Measurements from ENCODE around the gene FAXDC2.

The FAXDC2 gene

GRCh38 chr5:154850255-154851062 lies at the start of gene FAXDC2:
FAXDC2 (minus strand) TSS chr5:154850603; CDS start chr5:154838178, 12,425 bp downstream.
- H3K36me3 Mint-ChIP-seq, result no peaks in the 10 kb centered on the region
- peaks cover 7% of the 10 kb centered on the region for H3K4me1 Mint-ChIP-seq
- H3K4me3 Mint-ChIP-seq, result no peak within 1 kb of the TSS
- H3K27ac Mint-ChIP-seq, result no peak within 1 kb of the TSS
- CTCF ChIA-PET, result interaction anchor here (0.7 kb wide), 1 partner anchor 203 kb away, joined by 3 read pairs; no protein-coding TSS in a partner anchor
- H3K9me3 Mint-ChIP-seq, result no peaks in the 10 kb centered on the region
- H3K27me3 Mint-ChIP-seq, result no peaks in the 10 kb centered on the region
- no peak for DNase-seq

GRCh38 chr5:154900066-154900465 lies 49.7 kb upstream of the FAXDC2 start:
- Mint-ChIP-seq H3K27ac (no peak overlapping the region), H3K4me1 (no peaks in the 10 kb centered on the region), H3K9me3 (no peaks in the 10 kb centered on the region), H3K36me3 (peaks cover 55% of the 10 kb centered on the region), H3K27me3 (no peaks in the 10 kb centered on the region), H3K4me3 (no peak overlapping the region)
- CTCF ChIA-PET, result no interaction called here
- DNase-seq, result no peak

GRCh38 chr5:154899151-154899816 lies 48.9 kb upstream of the FAXDC2 start:
- H3K9me3 Mint-ChIP-seq, result no peaks in the 10 kb centered on the region
- H3K27me3 Mint-ChIP-seq, result no peaks in the 10 kb centered on the region
- DNase-seq, result no peak
- no peaks in the 10 kb centered on the region for H3K4me1 Mint-ChIP-seq
- no peak overlapping the region for H3K4me3 Mint-ChIP-seq
- peaks cover 51% of the 10 kb centered on the region for H3K36me3 Mint-ChIP-seq
- CTCF ChIA-PET, result no interaction called here
- H3K27ac Mint-ChIP-seq, result peak overlapping the region; percentile 55

GRCh38 chr5:154898210-154898609 lies 47.8 kb upstream of the FAXDC2 start:
- Mint-ChIP-seq H3K27me3 (no peaks in the 10 kb centered on the region), H3K36me3 (peaks cover 52% of the 10 kb centered on the region), H3K4me1 (peaks cover 3% of the 10 kb centered on the region), H3K27ac (no peak overlapping the region), H3K4me3 (no peak overlapping the region), H3K9me3 (no peaks in the 10 kb centered on the region)
- CTCF ChIA-PET, result no interaction called here
- DNase-seq, result no peak

GRCh38 chr5:154896562-154897165 lies 46.3 kb upstream of the FAXDC2 start:
- Mint-ChIP-seq H3K4me1 (peaks cover 6% of the 10 kb centered on the region), H3K4me3 (no peak overlapping the region), H3K27me3 (no peaks in the 10 kb centered on the region), H3K36me3 (peaks cover 50% of the 10 kb centered on the region), H3K27ac (no peak overlapping the region), H3K9me3 (no peaks in the 10 kb centered on the region)
- CTCF ChIA-PET, result no interaction called here
- DNase-seq, result no peak

- no peak overlapping the region for H3K27ac Mint-ChIP-seq
- H3K36me3 Mint-ChIP-seq, result peaks cover 56% of the 10 kb centered on the region
- CTCF ChIA-PET, result no interaction called here
- peaks cover 6% of the 10 kb centered on the region for H3K4me1 Mint-ChIP-seq
- H3K9me3 Mint-ChIP-seq, result no peaks in the 10 kb centered on the region
- no peak overlapping the region for H3K4me3 Mint-ChIP-seq
- no peak for DNase-seq
- H3K27me3 Mint-ChIP-seq, result no peaks in the 10 kb centered on the region
Observed at GRCh38 chr5:154895606-154896561, 45.5 kb upstream of the FAXDC2 start.

GRCh38 chr5:154893381-154893780 lies 43.0 kb upstream of the FAXDC2 start:
- Mint-ChIP-seq H3K27ac (peak overlapping the region; percentile 17), H3K4me1 (peaks cover 6% of the 10 kb centered on the region), H3K27me3 (no peaks in the 10 kb centered on the region), H3K36me3 (peaks cover 61% of the 10 kb centered on the region), H3K4me3 (no peak overlapping the region), H3K9me3 (no peaks in the 10 kb centered on the region)
- no peak for DNase-seq
- CTCF ChIA-PET, result interaction anchor here (0.6 kb wide), 1 partner anchor 155 kb away, joined by 4 read pairs; no protein-coding TSS in a partner anchor

GRCh38 chr5:154892369-154892771 lies 42.0 kb upstream of the FAXDC2 start:
- no peak overlapping the region for H3K4me3 Mint-ChIP-seq
- H3K36me3 Mint-ChIP-seq, result peaks cover 63% of the 10 kb centered on the region
- CTCF ChIA-PET, result no interaction called here
- peaks cover 6% of the 10 kb centered on the region for H3K4me1 Mint-ChIP-seq
- no peaks in the 10 kb centered on the region for H3K27me3 Mint-ChIP-seq
- H3K27ac Mint-ChIP-seq, result no peak overlapping the region
- H3K9me3 Mint-ChIP-seq, result no peaks in the 10 kb centered on the region
- DNase-seq, result no peak

- no peaks in the 10 kb centered on the region for H3K27me3 Mint-ChIP-seq
- no peak for DNase-seq
- H3K4me3 Mint-ChIP-seq, result no peak overlapping the region
- H3K27ac Mint-ChIP-seq, result no peak overlapping the region
- H3K36me3 Mint-ChIP-seq, result peaks cover 78% of the 10 kb centered on the region
- H3K4me1 Mint-ChIP-seq, result no peaks in the 10 kb centered on the region
- H3K9me3 Mint-ChIP-seq, result peaks cover 22% of the 10 kb centered on the region
- CTCF ChIA-PET, result no interaction called here
Observed at GRCh38 chr5:154885439-154885838, 35.0 kb upstream of the FAXDC2 start.

GRCh38 chr5:154884424-154884823 lies 34.0 kb upstream of the FAXDC2 start:
- H3K9me3 Mint-ChIP-seq, result peaks cover 30% of the 10 kb centered on the region
- CTCF ChIA-PET, result no interaction called here
- H3K36me3 Mint-ChIP-seq, result peaks cover 81% of the 10 kb centered on the region
- H3K4me3 Mint-ChIP-seq, result no peak overlapping the region
- no peaks in the 10 kb centered on the region for H3K27me3 Mint-ChIP-seq
- H3K4me1 Mint-ChIP-seq, result no peaks in the 10 kb centered on the region
- DNase-seq, result no peak
- no peak overlapping the region for H3K27ac Mint-ChIP-seq

GRCh38 chr5:154881986-154882385 lies 31.6 kb upstream of the FAXDC2 start:
- H3K27ac Mint-ChIP-seq, result no peak overlapping the region
- H3K4me3 Mint-ChIP-seq, result no peak overlapping the region
- H3K36me3 Mint-ChIP-seq, result peaks cover 79% of the 10 kb centered on the region
- CTCF ChIA-PET, result no interaction called here
- no peaks in the 10 kb centered on the region for H3K27me3 Mint-ChIP-seq
- peaks cover 45% of the 10 kb centered on the region for H3K9me3 Mint-ChIP-seq
- DNase-seq, result no peak
- H3K4me1 Mint-ChIP-seq, result no peaks in the 10 kb centered on the region

- DNase-seq, result no peak
- H3K4me3 Mint-ChIP-seq, result no peak overlapping the region
- H3K27ac Mint-ChIP-seq, result no peak overlapping the region
- peaks cover 76% of the 10 kb centered on the region for H3K36me3 Mint-ChIP-seq
- peaks cover 30% of the 10 kb centered on the region for H3K9me3 Mint-ChIP-seq
- no peaks in the 10 kb centered on the region for H3K27me3 Mint-ChIP-seq
- CTCF ChIA-PET, result no interaction called here
- H3K4me1 Mint-ChIP-seq, result no peaks in the 10 kb centered on the region
Observed at GRCh38 chr5:154878642-154879335, 28.4 kb upstream of the FAXDC2 start.

GRCh38 chr5:154873791-154874331 lies 23.5 kb upstream of the FAXDC2 start:
- Mint-ChIP-seq H3K4me1 (peaks cover under 1% of the 10 kb centered on the region), H3K36me3 (peaks cover 71% of the 10 kb centered on the region), H3K27ac (no peak overlapping the region), H3K9me3 (peaks cover 15% of the 10 kb centered on the region), H3K27me3 (no peaks in the 10 kb centered on the region), H3K4me3 (no peak overlapping the region)
- no peak for DNase-seq
- CTCF ChIA-PET, result no interaction called here

All from activated naive CD4-positive, alpha-beta T cell treated with anti-CD3 and anti-CD28 coated beads, Interleukin-2, amount 10 ng/mL, durations not matched to agents 7 days and 5 days (primary cell).